Measurements from ENCODE around the gene PRKN. TPM values are rescaled to one million over a fixed set of nuclear protein-coding genes. Genes with fewer than 3 reads are reported as not detected.

PRKN gene
- total RNA-seq, 4 donors from 2014 or later, result 5.2 to 121 (median 6.9) TPM

GRCh38 chr6:161847628-161848027 lies 879.9 kb downstream of the PRKN start:
- Histone ChIP-seq H3K36me3 (no peaks in the 10 kb centered on the region), H3K27me3 (no peaks in the 10 kb centered on the region), H3K9me3 (no peaks in the 10 kb centered on the region), H3K4me1 (no peaks in the 10 kb centered on the region), H3K4me3 (replicated peaks in 1 of 3) (no peak overlapping the region), H3K27ac (no peak overlapping the region)
- TF ChIP-seq POLR2A (IDR thresholded peaks at IDR 0.05), result no peak
- TF ChIP-seq CTCF (IDR thresholded peaks at IDR 0.05), result no peak
- WGBS, 2 donors, result 88 to 89% methylated on average over 3 of the region's 3 CpGs
- DNase-seq, result no peak
- intact Hi-C loops (cut with DNase I), result no loop called here

DNA sequence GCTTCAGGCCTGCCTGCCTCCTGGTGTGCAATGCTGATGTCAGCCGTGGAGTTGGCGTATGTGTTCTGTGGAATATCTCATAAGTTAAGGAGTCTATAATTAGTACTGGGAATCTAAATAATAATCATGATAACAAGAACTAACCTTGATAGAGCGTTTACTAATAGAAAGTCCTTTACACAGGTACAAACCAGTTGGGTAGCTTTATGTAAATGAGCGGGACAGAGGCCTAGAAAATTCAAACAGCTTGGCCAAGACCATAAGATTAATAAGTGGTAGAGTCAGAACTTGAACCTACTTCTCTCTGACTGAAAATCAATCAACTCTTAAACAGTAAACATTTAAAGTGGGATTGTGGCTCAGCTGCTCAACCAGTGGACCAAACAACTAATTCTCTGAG lies 882.8 kb downstream of the PRKN start:
- TF ChIP-seq CTCF (IDR thresholded peaks at IDR 0.05) (no peak), POLR2A (IDR thresholded peaks at IDR 0.05) (no peak)
- Histone ChIP-seq H3K9me3 (no peaks in the 10 kb centered on the region), H3K27me3 (no peaks in the 10 kb centered on the region), H3K36me3 (no peaks in the 10 kb centered on the region), H3K4me3 (replicated peaks in 1 of 3) (no peak overlapping the region), H3K4me1 (no peaks in the 10 kb centered on the region), H3K27ac (no peak overlapping the region)
- intact Hi-C loops (cut with DNase I), result no loop called here
- DNase-seq, result no peak
- 85 to 91% methylated on average over 4 of the region's 4 CpGs for WGBS, 2 donors

- intact Hi-C loops (cut with DNase I), result no loop called here
- Histone ChIP-seq H3K4me1 (no peaks in the 10 kb centered on the region), H3K27ac (no peak overlapping the region), H3K4me3 (replicated peaks in 1 of 3) (no peak overlapping the region), H3K9me3 (no peaks in the 10 kb centered on the region), H3K27me3 (no peaks in the 10 kb centered on the region), H3K36me3 (no peaks in the 10 kb centered on the region)
- WGBS, 2 donors, result 84 to 92% methylated on average over 3 of the region's 3 CpGs
- no peak for DNase-seq
- TF ChIP-seq CTCF (IDR thresholded peaks at IDR 0.05) (no peak), POLR2A (IDR thresholded peaks at IDR 0.05) (no peak)
Measured at GRCh38 chr6:161843066-161843465, 884.5 kb downstream of the PRKN start.

DNA sequence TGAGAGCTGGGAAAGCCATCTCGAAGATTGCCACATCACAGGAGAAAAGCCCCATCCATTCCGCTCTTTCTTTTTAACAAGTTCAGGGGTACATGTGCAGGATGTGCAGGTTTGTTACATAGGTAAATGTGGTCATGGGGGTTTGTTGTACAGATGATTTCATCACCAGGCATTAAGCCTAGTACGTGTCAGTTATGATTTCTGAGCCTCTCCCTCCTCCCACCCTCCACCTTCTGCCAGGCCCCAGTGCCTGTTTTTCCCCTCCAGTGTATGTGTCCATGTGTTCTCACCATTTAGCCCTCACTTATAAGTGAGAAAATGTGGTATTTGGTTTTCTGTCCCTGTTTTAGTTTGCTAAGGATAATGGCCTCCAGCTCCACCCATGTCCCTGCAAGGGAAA lies 887.2 kb downstream of the PRKN start:
- DNase-seq, result no peak
- 88 to 93% methylated on average over 3 of the region's 3 CpGs for WGBS, 2 donors
- Histone ChIP-seq H3K9me3 (no peaks in the 10 kb centered on the region), H3K36me3 (no peaks in the 10 kb centered on the region), H3K4me1 (no peaks in the 10 kb centered on the region), H3K4me3 (replicated peaks in 1 of 3) (no peak overlapping the region), H3K27me3 (no peaks in the 10 kb centered on the region), H3K27ac (no peak overlapping the region)
- intact Hi-C loops (cut with DNase I), result no loop called here
- no peak for TF ChIP-seq CTCF (IDR thresholded peaks at IDR 0.05)
- TF ChIP-seq POLR2A (IDR thresholded peaks at IDR 0.05), result no peak

GRCh38 chr6:161838306-161839035 lies 889.1 kb downstream of the PRKN start:
- Histone ChIP-seq H3K27ac (no peak overlapping the region), H3K4me1 (no peaks in the 10 kb centered on the region), H3K36me3 (no peaks in the 10 kb centered on the region), H3K27me3 (no peaks in the 10 kb centered on the region), H3K9me3 (no peaks in the 10 kb centered on the region), H3K4me3 (replicated peaks in 1 of 3) (no peak overlapping the region)
- WGBS, 2 donors, result 39 to 46% methylated on average over 11 to 14 of the region's 14 CpGs
- TF ChIP-seq CTCF (IDR thresholded peaks at IDR 0.05) (no peak), POLR2A (IDR thresholded peaks at IDR 0.05) (no peak)
- intact Hi-C loops (cut with DNase I), result no loop called here
- DNase-seq, result peak; percentile 10 to 41

All from thyroid gland (tissue), 4 donors.